Skin epidermis (tissue), 12 donors: ENCODE measurements around the gene RAPGEF4.
"Not testable (repeated sequence)": the region's sequence is repeated elsewhere in the genome, so short reads cannot be mapped to it uniquely, and the experiment has no call there.

Experiments
- H3K27ac ChIP-seq, 21 experiments: fragments of 200-600 bp; sonication (generic) in 11 of 21; one replicate each; pipeline ENCODE4 v1.5.0; 2020; ENCODE audit warnings: mild to moderate bottlenecking in 3 of 21, inconsistent platforms in 2 of 21, moderate library complexity in 2 of 21
- H3K4me3 ChIP-seq, 7 experiments: fragments of 200-600 bp; sonication (generic) in 2 of 7; one replicate each; pipeline ENCODE4 v1.5.0; 2020; ENCODE audit warnings: inconsistent platforms in 2 of 7, mild to moderate bottlenecking in 2 of 7, moderate library complexity in 1 of 7

Gene RAPGEF4

DNA sequence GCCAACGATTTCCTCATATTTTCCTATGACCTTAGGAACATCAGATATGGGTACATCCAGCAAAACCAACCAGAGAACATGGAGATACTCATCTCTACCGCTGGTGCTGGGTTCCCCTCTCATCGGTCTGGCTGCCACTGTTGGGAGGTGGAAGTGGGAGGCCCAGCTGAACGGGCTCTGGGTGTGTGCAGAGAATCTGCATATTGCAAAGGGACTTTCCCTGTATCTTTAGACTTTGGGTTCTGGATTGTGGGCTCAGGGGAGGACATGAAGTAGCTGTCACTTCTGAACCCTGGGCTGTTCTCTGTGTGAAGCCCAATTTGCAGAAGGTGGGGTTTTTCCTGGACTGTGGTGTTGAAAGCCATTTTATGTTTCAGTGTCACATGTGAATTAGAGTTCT lies 30.0 kb downstream of the RAPGEF4 start:
- Histone ChIP-seq H3K4me3 (no peak overlapping the region), H3K27ac (no peak overlapping the region)

DNA sequence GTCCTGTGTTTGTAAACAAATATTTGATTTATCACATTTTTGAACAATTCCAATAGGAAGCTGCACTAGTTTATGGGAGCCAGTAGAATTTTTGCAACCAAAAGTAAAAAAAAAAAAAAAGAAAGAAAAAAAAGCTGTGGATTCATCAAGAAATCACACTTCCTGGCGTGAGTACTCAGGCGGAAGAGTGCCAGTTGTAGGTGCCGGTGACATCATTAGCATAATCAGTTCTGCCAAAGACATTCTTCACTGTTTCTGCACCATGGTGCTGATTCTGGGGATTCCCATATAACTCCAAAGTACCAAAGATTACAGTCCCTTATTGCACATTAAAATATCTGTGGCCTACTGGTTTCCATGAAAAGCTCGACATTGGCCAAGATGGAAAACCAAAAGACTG lies 32.8 kb downstream of the RAPGEF4 start:
- H3K4me3 ChIP-seq, result no peak overlapping the region
- H3K27ac ChIP-seq, result no peak overlapping the region

DNA sequence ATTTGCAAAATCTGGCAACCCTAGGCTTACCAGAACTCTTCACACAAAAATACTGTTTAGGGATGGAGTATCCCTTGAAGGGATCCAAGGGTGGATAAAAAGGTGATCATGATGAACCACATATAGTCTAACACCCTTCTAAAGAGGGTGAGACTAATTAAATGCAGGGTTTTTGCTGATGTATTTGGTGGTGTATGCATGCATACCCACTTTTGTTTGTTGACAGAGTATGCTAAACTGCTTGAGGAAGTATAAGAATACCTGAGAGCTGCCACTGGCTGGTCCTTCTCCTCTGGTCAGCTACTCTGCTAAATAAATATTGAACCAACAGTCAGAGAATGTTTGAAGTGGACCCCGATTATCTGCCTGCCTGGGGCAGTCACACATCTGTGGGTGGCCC lies 34.2 kb downstream of the RAPGEF4 start:
- Histone ChIP-seq H3K4me3 (no peak overlapping the region), H3K27ac (no peak overlapping the region)

DNA sequence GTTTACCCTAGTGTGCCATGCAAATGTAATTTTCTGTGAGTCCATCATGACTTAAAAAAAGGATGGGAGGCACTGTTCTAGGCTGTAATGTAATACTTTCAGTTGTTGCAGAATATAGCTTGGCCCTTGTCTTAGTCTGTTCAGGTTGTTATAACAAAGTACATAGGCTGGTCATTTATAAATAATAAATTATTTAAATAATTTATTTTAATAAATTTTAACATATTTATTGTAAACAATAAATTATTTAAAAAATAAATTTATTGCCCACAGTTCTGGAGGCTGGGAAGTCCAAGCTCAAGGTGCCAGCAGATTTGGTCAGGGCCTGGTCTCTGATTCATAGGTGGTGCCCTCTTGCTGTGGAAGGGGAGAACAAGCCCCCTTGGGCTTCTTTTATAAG lies 35.2 kb downstream of the RAPGEF4 start:
- Histone ChIP-seq H3K27ac (no peak overlapping the region), H3K4me3 (no peak overlapping the region)

DNA sequence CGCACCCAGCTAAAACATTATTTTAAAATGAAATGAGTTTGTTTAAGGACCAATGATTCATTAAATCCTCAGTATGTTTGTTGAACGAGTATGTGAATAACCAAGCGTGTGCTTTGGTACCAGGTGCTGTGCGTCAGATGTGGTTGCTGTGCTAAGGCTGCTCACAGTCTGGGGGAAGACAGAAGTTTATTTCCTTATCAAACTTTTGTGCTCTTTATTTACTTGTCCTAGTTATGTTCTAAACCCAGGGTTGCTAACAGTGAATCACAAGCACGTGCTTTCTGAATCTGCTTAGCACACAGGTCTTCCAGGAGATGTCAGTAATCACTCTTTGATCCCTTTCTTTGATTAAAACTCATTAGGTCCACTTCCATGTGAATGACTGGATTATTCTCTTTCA lies 37.0 kb downstream of the RAPGEF4 start:
- no peak overlapping the region for H3K27ac ChIP-seq
- H3K4me3 ChIP-seq, result no peak overlapping the region

DNA sequence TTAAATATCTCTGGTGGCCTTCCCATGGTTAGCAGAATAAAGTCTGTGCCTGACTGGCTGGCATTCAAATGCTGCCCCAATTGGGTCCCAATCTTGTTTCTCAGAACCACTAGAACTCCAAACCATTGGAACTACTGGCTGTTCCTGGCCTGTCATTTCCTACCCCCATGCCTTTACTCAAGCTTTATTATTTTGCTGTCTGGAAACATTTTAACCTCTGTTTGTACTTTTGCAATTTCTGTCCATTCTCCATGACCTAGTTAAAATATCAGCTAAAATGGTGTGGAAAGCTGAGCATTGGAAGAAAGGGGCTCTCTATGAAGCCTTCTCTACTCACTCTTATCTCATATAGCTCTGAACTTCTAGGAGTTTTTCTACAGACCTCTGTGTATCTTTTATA lies 38.7 kb downstream of the RAPGEF4 start:
- H3K4me3 ChIP-seq, result no peak overlapping the region

DNA sequence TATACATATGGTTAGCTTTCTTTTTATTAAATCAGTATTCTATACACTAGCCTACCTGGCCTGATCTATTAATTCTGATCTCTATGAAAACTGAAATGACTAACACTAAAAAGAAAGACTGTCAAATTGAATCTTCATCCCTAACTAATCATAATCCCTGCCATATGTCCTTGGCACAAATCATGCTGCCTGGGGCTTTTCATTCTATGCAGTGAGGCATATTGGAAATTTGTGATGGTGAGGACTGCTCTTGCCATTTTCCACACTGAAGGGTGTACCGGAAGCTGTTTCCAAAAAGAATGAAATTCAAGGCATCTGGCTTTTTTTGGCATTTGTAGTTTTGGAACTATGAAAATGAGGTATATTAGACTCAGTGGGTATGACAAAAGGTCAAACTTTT lies 39.7 kb downstream of the RAPGEF4 start:
- H3K4me3 ChIP-seq, result no peak overlapping the region
- H3K27ac ChIP-seq, result no peak overlapping the region

More for the DNA sequence above, 38.7 kb downstream of the RAPGEF4 start:
- no peak overlapping the region for H3K27ac ChIP-seq

DNA sequence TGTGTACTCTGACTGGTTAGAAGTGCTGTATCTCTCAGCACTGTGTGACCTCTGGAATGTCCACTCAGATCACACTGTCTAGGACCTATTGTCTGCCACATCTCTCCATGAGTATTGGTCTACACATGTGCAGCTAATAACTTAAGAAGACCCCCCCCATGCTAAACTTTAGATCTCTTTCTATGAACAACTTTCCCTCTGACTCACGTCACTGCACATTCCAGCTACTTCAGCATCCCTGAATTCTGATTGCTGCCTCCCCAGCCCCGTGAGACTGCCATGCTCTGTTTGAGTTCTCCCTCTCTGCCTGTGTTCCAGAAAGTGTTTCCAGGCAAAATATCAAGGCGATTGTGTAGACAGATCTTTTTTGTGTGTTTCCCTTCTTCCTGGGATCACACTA lies 41.8 kb downstream of the RAPGEF4 start:
- H3K4me3 ChIP-seq, result no peak overlapping the region
- H3K27ac ChIP-seq, result no peak overlapping the region

DNA sequence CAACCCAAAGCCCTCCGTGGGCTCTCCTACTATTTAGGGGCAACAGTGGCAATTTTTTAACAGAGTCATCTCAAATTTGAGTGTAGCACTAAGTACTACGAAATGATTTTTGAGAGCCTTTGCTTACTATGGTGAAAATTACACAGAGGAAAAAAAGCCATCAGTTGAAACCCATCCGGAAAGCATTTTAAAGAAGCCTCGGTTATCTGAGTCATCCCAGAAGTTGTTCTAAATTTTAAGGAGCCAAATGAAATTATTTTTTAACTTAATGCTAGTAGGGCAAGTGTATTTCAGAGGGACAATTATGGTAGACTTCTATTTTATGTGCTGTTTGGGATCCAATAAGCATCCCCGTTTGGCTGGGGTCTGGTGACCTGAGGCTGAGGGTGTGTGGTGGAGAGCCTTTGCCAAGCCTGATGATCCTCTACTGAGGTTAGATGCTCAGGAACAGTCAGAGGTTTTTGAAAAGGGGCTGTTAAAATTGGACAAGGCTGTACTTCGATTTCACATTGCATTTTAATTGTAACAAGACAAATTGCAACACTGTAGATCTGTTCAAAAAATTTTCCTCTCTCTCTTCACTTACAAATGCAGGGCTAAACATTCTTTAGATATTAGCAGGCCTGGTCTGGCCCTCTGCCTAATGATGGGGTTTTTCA lies 47.0 kb downstream of the RAPGEF4 start:
- Histone ChIP-seq H3K4me3 (no peak overlapping the region), H3K27ac (peak overlapping the region in 5 of 21 experiments; percentile 2 to 71 (median 24))

DNA sequence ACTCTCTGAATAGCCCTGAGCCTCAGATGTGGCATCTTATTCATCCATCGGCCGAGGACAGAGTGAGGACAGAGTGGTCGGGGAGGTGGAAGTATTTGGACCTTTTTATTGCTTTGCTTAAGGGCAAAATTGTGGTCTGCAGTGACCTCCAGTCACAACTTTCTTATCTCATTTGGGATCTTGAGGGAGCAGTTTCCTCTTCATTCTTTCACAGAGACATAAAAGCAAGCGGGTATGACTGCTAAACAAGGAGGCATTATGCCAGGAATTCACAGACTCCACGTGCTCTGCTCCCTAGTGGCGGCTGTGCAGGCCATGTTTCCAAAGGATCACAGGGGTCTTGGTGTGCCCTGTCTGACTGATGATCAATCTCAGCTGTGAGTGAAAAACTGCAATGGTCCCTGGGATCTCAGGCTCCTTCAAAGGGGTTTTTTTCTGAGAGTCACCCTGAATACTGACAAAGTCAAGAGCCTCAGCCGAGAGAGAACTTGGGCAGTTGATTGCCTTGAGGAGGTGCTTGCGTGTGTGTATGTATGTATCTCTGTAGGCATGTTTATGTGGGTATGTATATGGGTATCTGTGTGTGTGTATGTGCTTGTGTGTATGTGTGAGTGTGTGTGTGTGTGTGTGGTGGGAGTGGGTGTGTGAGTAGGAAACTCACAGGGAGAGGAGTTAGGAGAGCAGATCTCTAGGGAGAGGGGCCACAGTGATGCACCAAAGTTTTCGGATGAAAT lies 47.7 kb downstream of the RAPGEF4 start:
- H3K27ac ChIP-seq, result peak overlapping the region in 1 of 21 experiments; percentile 24
- no peak overlapping the region for H3K4me3 ChIP-seq

DNA sequence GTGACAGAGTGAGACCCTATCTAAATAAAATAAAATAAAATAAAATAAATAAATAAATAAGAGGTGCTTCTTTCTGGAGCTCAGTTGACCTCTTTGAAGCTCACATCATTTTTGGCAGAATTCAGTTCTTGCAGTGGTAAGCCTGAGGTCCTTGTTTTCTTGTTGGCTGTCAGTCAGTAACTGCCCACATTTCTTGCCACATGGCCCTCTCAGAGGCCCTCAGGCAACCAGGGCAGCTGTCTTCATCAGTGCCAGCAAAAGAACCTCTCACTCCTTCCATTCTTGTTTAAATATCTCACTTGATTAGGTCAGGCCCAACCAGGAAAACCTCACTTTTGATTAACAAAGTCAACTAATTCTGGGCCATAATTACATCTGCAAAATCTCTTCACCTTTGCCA lies 53.2 kb downstream of the RAPGEF4 start:
- no peak overlapping the region for H3K4me3 ChIP-seq
- H3K27ac ChIP-seq, result no peak overlapping the region

DNA sequence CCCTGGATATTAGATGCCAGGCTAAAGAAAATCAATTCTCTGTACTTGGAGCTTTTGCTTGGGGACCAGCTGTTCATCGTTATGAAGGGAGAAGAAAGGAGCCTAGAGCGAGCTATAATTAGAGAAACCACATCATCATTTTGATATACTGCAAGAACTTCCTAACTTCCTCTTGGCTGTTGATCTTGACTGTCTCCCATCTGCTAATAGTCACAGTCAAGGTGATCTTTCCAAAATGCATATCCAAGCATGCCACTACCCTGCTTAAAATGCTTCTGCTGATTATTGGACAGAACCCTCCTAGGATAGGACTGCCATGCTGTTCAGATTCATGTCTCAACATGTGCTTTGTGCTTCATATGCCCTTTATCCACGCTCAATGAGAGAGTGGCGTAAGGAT lies 54.8 kb downstream of the RAPGEF4 start:
- Histone ChIP-seq H3K4me3 (no peak overlapping the region), H3K27ac (no peak overlapping the region)

DNA sequence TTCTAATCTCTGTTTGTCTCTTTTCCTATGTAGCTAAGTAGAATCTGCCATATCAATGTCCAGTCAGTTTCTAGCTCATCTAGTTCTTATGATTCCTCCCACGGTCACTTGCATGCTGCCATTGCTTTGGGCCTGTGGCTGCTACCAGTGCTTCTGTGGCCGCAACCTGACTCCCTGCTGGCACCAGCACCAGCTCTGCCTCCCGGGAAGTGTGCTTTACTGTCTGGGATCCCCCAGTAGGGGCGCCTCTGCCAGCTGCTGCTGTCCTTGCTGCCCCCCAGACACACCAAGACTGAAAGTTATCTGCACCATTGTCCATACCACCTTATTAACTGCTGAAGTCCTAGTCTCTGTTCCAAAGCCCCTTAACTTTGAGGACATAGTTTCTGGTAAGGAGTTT lies 56.3 kb downstream of the RAPGEF4 start:
- H3K4me3 ChIP-seq, result no peak overlapping the region
- H3K27ac ChIP-seq, result no peak overlapping the region

DNA sequence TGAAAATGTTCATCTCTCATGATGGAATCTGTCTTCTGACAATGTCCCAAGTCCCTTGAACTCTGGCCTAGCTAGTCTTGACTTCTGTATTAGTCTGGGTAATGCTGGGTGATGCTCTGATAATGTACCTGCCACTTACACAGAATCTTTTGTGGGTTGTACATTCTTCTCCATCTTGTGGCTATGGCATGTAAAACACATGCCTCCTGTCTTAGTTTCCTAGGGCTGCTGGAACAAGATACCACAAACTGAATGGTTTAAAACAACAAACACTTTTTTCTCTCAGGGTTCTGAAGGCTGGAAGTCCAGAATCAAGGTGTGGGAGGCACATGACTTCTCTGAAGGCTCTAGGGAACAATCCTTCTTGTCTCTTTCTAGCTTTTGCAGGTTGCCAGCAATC lies 57.1 kb downstream of the RAPGEF4 start:
- no peak overlapping the region for H3K4me3 ChIP-seq

DNA sequence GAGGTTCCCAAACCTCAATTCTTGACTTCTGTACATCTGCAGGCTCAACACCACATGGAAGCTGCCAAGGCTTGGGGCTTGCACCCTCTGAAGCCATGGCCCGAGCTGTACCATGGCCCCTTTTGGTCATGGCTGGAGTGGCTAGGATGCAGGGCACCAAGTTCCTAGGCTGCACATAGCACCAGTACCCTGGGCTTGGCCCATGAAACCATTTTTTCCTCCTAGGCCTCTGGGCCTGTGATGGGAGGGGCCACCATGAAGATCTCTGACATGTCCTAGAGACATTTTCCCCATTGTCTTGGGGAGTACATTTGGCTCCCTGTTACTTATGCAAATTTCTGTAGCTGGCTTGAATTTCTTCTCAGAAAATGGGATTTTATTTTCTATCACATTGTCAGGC lies 67.7 kb downstream of the RAPGEF4 start:
- not testable (repeated sequence) for H3K27ac ChIP-seq, H3K4me3 ChIP-seq

More for the DNA sequence above, 57.1 kb downstream of the RAPGEF4 start:
- H3K27ac ChIP-seq, result no peak overlapping the region

DNA sequence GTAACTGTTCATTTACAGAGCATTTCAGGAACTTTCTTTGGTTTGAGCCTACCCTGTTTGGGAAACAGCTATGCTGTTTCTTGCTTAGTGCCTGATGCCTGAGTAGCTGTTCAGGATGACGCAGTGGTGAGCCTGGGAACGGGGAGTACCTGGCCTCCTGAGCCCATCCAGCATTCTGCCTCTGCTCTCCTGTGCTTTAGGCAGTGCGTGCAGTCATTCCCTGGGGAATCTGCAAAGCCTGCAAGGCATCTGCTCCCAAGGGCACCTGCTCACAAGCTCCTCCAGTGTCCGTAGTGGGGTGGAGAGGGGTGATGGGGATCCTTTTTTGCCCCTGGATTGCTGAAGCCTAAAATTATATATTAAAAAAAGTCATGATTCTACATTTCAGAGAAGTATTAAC lies 68.8 kb downstream of the RAPGEF4 start:
- Histone ChIP-seq H3K4me3 (no peak overlapping the region), H3K27ac (no peak overlapping the region)

DNA sequence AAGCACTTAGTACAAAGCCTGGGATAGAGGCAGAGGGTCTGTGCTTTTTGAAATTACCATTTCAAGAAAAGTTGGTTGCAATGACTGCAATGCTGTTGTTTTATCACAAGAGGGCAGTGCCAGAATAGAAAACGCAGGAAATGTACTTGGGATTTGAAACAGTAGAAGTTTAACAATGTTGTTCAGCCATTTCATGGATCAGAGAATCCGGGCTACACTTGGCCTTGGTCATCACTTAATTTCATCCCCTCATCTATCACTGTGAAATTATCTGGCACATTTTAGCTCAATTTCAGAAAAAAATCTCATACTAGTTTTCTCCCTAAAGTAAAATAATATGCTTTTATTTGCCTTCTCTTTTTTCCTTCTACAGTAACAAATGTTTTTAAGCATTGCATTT lies 70.8 kb downstream of the RAPGEF4 start:
- Histone ChIP-seq H3K27ac (no peak overlapping the region), H3K4me3 (no peak overlapping the region)

DNA sequence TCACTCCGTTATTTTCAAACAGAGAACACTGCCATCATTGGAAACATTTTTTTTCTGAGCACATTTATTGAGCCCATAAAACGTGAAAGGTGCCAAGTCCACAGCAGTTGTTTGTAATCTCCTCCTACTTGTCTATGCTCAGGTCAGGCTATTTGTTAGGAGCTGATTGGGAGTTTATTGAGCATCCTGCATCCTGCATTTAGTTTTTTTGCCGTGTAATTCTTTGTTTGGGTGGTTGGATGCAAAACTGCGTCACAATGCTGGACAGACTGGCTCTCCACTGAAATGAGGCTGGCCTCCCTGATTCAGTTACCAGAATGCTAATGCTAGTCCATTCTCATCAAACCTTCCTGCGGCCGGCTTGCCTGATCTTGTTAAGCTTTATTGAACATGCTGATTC lies 71.4 kb downstream of the RAPGEF4 start:
- Histone ChIP-seq H3K4me3 (no peak overlapping the region), H3K27ac (no peak overlapping the region)

DNA sequence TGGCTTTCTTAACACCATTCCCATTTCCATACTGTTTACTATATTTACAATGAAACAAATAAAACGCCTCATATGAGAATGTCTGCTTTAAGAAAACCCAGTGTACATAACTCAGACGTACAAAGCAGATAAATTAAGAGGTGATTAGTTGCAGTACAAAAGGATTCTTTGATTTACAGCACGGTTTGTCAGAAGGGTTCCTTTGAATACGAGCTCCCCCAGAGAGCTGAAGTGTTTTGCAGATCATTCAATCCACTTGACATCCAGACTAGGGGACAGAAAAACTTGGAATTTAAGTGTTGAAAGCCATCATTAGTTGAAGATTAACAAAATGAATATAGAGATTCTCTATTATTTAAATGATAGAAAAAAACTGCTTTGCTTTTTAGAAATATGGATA lies 72.5 kb downstream of the RAPGEF4 start:
- Histone ChIP-seq H3K4me3 (no peak overlapping the region), H3K27ac (no peak overlapping the region)

DNA sequence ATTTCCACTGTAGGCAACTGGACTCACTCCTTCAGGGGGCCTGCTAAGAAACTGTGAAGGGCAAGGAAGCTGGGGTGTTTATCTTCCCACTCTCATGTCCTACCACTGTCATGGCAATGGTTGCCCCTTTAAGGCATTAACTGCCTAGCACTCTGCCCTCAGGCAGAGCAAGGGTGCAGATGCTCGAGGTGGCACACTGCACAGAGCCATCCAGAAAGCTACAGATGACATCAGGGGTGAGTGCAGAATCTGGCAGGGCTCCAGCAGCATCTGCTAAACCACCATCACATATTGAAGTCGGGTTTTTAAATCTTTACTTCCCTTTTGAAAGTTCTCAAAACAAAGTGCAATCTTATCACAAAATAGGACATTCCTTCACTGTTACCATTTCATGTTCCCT lies 75.4 kb downstream of the RAPGEF4 start:
- no peak overlapping the region for H3K4me3 ChIP-seq
- H3K27ac ChIP-seq, result no peak overlapping the region

DNA sequence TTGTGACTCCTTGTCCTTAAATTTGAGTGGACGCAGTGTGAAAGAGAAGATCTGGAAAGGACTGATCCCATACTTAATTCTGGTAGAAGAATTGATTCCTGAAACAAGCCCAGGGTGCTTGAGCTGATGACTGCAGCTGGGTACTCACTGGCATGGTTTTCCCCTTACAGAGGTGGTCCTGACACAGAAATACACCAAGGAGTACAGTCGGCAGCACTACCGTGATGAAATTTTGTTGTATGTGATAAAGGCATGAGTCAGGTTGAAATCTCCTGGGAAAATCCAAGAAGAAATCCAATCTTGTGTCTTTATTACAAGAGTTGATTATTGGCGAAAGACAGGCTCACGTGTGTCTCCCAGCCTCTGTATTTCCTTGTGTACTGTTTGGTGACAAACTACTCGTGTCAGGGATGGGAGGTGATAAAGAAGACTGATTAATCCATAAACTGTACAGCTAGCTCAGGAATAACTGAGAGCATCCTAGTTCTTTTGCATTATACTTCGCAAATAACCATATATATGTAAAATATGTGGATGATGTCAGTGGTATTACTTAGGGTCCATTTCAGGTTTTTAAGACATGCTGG lies 76.6 kb downstream of the RAPGEF4 start:
- Histone ChIP-seq H3K4me3 (no peak overlapping the region), H3K27ac (no peak overlapping the region)
